ENCODE measurements around the gene SELENOI.
"Not testable (repeated sequence)": the region's sequence is repeated elsewhere in the genome, so short reads cannot be mapped to it uniquely, and the experiment has no call there.

SELENOI gene, protein sequence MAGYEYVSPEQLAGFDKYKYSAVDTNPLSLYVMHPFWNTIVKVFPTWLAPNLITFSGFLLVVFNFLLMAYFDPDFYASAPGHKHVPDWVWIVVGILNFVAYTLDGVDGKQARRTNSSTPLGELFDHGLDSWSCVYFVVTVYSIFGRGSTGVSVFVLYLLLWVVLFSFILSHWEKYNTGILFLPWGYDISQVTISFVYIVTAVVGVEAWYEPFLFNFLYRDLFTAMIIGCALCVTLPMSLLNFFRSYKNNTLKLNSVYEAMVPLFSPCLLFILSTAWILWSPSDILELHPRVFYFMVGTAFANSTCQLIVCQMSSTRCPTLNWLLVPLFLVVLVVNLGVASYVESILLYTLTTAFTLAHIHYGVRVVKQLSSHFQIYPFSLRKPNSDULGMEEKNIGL

DNA sequence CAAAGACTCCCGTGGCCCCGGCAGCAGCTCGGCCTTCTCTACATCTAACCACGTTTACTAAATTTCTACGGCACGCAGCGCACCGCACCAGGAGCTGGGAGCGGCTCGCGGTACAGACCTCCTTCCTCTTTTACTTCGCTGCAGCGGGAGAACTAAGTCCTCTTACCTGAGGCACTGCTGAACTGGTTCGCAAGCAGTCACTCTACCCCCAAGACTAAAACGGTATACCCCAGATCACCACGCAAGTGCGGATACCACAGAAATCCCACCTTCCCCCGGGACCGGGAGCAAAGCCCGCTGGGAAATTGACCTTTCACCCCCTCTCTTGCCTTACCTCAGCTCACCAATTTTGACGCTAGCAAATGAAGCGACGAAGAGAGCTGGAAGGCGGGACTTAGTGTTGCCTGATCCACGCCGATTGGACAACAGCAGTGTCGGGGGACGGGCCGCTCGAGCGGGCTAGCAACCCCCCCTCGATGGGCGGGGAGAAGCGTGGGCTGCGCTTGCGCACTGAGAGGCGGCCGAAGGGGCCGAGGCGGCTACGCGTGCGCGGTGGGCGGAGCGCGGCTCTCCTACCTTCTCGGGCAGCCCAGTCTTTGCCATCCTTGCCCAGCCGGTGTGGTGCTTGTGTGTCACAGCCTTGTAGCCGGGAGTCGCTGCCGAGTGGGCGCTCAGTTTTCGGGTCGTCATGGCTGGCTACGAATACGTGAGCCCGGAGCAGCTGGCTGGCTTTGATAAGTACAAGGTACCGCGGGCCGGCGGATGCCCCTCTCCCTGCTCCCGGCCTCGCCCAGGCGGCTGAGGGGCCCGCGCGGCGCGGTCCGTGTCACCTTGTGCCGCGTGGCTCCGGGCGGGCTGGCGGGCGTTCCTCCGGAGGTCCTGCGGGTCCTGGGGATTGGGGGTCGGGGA, at the start of gene SELENOI:
TSS of gene SELENOI (plus strand) at position 599 of the 909 bp plus-strand sequence. CDS start at position 689, 90 bp downstream.
- peak; percentile 85 to 100 (median 99) for DNase-seq

DNA sequence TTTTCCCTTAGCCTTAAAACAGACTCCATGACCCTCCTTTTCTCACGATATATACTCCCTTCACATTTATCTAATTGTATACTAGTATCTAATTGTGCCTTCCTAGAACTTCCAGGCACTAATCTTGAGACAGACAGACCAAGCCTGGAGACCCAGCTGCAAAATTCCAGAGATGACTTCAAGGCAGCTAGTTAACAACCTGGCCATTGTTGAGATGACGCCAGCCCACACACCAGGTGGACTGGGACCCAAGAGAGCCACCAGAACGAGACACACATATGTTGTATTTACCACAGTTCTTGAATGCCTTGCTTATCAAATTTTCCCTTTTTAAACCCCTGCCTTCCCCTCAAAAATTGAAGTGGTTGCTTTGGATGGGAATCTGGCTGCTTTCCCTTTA, 48.9 kb upstream of the SELENOI start:
- no peak for DNase-seq

DNA sequence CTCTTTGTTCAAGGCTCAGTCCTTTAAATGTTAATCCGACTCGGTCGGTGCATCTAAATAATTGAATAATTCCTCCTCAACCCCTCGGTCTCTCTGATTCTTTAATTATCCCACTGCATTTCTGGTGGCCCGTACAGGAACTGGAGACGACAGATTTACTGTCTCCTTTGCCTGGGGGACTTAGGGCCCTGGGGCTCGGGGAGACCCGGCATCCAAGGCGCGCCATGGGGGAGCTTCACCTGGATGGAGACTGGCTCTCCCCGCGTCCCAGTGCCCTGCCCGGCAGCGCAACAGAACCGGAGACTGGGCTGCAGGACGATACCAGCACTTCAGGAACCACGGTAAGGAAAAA, 47.7 kb upstream of the SELENOI start:
- DNase-seq = no peak

DNA sequence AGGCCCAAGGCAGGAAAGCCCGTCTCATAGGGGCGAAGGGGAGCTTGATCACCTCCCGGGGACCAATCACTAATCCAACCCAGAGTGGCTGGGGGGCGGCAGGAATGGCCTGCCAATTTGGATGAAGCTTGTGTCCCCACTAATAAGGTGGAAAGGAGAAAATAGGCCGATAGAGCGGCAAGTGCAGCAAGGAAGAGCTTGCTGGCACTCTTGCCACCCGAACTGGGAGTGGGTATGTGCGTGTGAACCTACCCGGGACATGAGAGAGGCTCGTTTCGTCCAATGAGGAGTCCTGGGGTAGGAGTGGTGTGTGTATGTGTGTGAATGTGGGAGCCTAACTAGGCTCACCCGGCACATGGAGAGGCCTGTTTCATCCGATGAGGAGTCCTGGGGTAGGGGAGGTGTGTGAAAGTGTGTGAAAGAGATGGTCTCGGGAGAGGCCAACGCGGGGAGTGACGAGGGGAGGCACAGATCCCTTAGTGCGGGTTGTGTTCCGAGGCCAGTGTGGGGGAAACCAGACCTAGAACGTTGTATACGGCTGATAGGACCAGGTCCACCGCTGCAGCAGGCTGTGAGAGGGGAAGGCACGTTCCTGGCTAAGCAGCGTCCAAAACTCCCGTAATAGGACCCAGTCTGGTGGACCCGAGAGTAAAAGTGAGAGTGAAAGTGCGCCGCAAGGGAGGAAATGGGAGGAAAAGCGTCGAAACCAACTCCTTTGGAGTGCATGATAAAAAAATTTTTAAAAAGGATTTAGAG, 47.1 kb upstream of the SELENOI start:
- DNase-seq = peak in 15 of 51 donors; percentile 8 to 57 (median 18)

DNA sequence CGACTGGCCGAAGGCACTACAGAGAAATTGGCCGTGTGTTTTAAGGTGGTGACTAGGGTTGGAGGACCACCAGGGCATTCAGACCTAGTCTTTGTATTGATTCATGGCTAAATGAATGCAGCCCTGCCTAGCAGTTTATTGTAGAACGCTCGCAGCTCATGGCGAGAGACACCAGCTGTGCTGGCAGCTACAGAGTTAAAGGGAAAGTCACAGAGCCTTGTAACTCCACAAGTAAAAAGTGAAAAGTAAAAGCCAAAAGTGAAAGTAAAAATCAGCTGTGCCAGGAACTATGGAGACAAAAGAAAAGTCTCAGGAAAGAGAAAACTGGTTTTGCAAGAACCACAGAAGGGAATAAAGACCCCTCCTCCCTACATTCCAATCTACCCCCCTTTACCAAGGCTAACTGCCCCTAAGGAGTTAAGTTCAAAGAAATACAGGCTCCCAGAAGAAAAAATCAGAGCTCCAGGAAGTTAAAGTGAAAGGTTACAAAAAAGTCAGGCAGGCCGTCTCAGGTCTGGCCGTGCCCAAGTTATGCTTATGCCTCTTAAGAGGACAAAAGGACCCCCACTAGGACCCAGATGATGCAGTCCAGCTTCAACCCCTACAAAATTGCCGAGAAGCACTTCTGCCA, 46.4 kb upstream of the SELENOI start:
- no peak for DNase-seq

DNA sequence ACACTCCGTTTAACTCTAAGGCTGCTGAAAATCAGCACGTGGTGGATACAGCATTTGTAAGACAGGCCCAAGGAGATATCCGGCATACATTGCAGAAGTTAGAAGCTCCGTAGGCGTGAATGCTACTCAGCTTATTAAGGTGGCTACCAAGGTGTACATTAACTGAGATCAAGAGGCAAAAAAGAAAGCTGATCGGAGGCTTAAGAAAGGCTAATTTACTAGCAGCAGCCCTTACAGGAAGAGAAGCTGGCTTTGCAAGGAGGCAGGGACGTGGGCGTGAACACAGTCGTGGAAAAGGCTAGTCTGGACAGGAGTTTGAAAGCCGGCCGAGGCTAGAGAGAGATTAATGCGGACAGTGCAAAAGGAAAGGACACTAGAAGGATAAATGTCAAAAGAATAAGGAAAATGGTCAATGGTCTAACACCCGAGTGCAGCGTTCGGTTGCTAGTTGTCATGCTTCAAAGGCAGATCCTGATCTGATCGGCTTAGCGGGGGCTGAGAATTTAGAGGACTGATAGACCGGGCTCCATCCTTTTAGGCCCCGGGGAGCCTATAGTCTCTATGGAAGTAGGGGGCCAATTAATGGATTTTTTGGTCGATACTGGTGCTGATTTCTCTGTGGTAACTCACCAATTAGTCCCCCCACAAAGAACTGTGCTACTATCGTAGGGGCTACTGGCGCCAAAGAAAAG, 45.6 kb upstream of the SELENOI start:
- peak in 1 of 51 donors; percentile 8 for DNase-seq

DNA sequence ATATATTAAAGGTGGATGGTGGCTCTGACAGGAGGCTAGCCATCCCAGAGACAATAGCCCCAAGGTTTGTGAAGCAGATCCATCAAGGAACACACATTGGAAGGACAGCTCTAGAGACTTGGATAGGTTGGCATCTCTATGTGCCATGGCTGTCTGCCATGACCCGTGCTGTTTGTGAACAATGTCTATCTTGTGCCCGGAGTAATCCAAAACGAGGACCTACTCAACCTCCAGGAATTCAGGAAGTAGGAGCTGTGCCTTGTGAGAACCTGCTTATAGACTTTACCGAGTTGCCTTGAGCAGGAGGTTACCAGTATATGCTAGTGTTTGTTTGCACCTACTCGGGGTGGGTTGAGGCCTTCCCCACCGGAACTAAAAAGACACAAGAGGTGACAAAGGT, 43.1 kb upstream of the SELENOI start:
- no peak for DNase-seq

DNA sequence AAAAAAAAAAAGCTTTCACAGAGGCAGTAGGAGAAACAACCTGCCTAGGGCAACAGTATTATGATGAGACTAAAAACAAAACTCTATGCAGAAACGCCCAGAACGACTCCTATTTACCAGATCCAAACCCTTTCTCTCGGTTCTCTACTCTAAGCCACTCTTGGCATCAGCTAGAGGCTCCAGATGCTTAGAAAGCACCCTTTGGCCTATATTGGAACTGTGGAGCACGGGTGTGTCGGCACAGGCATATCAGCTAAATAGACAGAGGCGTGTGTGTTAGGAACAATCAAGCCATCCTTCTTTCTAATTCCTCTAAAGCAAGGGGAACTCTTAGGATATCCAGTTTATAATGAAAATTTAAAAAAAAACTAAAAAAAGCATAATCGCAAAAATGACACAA, 40.8 kb upstream of the SELENOI start:
- DNase-seq = not testable (repeated sequence)

DNA sequence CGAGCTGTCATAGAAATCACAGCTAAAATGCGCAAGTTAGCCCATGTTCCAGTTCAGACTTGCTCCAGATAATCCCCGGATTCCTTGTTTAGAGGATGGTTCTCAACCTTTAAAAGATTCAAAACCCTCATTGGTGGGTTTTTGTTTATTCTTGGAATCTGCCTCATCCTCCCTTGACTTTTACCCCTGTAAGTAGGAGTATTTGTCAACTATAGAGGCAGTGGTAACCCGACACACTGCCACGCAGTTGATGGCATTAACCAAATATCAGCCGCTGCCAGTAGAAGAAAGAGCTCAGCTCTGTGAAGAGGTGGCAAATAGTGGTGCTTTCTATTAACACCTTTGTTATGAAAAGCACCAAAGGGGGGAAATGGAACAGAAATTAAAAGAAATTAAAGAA, 40.4 kb upstream of the SELENOI start:
- DNase-seq = no peak

DNA sequence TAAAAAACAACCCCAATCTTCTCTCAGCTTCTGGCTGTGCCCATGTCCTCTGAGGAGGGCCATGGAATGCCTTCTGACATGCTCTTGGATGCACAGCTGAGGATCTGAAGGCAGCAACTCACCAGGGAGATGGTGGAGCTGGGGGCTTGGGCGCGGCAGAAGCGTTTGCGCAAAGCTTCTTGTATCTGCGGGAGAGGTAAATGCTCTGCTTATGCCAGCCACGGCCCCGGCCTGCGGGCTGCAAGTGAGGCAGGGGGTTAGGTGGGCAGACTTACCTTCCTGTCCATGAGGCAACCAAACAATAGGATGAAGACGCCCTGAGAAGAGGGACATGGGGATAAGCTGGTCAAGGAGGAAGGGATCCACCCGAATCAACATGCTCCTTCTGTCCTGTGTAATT, 36.0 kb upstream of the SELENOI start:
- DNase-seq = no peak

DNA sequence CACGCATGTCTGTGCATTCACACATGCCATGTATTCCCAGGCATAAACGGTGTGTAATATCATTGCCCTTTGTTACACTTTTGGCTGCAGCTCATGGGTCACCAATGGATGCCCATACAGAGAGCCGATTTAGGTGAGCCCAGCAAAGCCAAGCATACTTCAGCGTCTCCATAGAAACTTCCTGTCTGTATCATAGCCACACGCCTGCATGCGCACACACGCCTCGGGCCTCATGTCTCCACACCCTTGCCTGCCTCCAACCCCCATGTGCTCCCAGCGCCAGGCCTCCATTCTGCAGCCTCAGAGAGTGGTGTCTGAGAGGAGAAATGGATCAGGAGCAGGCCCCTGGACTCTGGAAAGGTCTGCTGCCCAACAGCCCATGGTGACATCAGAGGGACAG, 33.5 kb upstream of the SELENOI start:
- no peak for DNase-seq

DNA sequence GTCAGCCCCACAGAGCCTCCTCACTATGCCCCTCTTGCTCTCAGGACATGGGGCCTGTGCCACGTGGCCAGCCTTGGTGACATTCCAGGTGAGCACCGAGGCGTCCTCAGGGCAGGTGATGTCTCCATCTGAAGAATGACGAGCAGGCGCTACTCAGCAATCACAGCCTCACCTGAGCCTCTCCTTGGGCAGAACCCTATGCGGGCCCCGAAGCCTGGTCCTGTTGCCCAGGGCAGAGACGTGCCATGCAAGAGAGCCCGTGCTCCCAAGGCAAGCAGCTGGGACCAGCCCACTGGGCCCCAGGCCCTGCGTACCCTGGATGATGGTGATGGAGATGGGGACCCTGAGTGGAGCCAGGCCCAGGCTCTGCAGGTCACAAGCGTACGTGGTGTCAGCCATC, 32.5 kb upstream of the SELENOI start:
- DNase-seq = no peak

DNA sequence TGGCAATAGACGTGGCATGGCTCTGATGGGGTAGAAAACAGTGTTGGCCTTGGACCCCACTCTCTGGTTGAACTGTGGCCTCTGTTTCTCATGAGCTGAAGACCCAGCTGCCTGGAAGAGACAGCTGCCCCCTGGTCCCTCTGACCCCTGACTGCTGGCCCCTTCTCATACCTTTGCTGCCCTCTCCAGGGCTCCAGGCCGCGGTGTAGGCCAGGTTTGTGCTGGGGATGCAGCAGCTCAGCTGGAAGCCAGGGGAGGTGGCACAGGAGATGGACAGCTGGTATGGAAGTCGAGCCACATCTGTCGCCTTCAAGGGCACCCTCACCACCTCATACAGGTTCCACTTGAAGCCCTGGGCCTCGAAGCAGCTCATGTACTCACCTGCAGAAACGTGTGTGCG, 31.7 kb upstream of the SELENOI start:
- DNase-seq = no peak

DNA sequence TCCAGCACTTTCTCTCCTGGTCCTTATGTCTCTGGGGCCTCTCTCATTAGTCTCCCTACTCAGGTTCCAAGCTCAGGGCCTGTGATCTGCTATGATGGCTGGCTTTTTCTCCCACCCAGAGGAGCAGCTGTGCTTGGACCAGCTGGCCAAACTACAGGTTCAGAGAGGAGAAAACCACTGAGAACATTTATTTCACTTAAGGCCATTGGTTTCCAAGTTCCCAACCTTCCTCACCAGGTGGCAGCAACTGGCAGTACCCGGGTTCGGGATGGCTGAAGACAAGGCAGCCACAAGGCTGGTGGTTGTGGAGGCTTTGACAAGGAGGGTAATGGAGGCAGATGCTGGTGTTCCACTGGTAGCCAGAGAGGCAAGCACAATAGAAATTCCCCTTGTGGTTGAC, 29.9 kb upstream of the SELENOI start:
- DNase-seq = no peak

DNA sequence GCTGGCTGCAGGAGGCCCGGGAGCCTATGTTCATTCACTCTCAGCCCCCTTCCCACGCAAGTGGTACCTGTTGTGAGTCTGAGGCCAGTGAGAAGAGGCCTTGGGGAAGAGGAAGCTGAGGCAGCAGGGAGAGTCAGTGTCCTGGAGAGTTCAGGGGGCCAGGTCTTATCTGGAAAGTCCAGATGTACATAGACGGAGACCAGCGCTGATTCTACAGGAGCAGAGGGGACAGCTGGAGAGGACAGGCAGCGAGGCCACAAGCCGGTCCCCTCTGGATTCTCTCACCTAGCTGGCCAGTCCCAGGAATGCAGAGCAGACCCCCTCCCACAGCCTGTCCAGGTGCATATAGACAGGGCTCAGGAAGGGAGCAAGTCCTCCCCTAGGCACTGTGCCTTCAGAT, 29.1 kb upstream of the SELENOI start:
- DNase-seq = no peak

DNA sequence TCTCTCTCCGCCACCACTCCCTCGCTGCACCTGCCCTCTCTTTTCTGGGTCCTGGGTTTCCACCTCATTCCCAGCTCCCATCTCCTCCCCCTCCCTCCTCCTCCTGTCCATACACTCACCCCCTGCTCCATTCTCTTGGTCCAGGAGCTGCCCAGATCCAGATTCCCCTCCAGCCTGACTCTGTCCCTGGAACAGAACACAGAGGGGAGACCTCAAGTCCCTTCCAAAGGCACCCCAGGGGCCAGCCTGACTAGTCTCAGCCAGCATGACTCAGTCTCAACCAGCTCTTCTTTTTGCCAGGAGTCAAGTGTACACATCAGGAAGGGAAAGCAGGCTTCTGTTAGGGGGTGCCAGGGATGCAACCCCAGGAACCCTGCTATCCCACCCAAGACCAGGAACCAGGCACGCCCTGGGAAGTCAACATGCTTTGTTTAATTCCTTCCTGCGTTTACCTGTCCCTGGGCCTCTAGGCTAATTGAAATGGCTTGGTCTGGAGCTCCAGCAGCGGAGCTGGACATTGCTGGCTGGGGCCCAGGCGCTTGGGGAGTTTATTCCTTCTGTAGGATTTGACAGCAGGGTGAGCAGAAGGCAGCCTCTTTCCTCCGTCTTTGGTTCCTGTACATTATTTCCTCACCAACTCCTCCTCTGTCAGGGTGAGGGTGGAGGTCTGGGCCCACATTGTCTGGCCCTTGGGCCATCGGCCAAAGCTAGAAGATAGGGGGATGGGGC, 28.4 kb upstream of the SELENOI start:
- no peak for DNase-seq

DNA sequence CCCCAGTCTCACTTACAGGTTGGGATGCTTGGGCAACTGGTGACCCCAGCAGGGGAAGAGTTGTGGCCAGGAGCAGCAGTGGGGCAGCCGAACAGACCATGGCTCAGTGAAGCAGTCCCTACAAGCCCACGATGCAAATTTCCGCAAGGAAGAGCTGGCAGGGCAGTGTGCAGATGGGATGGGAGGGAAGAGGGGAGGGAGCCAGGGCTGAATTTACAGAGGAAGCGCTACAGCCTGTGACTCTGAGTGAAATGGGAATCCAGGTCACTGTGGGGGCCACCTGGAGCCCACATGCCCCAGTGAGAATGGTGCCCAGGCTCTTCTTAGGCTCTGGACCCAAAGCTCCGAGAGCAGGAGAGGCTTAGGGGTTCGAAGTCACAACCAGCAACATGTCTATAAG, 27.0 kb upstream of the SELENOI start:
- no peak for DNase-seq

DNA sequence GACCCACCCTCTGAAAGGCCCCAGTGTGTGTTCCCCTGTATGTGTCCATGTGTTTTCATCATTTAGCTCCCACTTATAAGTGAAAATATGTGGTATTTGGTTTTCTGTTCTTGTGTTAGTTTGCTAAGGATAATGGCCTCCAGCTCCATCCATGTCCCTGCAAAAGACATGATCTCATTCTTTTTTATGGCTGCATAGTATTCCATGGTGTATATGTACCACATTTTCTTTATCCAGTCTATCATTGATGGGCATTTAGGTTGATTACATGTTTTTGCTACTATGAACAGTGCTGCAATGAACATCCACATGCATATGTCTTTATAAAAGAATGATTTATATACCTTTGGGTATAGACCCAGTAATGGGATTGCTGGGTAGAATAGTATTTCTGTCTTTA, 21.5 kb upstream of the SELENOI start:
- DNase-seq = not testable (repeated sequence)

DNA sequence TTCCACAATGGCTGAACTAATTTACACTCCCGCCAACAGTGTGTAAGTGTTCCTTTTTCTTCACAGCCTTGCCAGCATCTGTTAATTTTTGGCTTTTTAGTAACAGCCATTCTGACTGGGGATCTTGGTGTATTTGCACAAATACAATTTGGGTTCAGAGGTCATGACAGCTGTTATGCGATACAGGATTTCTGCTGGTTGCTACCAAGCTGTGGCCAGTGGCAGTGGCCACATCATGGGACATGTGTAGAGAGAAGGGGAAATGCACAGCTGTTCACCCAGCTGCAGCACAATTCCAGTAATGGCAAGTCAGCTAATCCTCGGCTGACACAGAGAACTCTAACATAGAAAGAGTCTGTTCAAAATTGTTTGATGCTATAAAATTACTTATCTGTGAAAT, 21.0 kb upstream of the SELENOI start:
- no peak for DNase-seq

DNA sequence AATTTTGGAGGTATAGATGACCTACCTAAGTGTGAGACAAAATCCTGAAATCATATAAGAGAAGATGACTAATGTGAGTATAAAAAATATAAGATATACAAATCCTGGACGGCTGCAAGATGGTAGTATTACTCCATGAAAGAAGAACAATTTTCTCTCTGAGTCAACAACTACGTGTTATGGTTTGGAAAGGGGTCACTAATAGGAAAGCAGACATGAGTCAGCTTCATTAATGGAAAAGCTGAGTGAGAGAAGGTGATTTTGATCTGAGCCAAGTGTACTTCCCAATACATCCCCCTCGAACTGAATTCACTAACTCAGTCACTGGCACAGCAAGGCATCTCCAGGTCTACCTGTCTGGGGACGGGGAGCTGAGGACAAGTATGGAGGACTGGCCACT, 20.1 kb upstream of the SELENOI start:
- no peak for DNase-seq
